SK-N-SH (cell line): ENCODE data around the gene RPS19.

Experiments
- RAD21 ChIP-seq: IDR thresholded peaks from 2 replicates; pipeline ENCODE4 v1.6.1; 2012; ENCODE audit warnings: mild to moderate bottlenecking, low read length
- RXRA ChIP-seq: IDR thresholded peaks from 2 replicates; pipeline ENCODE4 v1.4.0; 2012; ENCODE audit warnings: low read depth, mild to moderate bottlenecking, borderline replicate concordance
- SMC3 ChIP-seq: IDR thresholded peaks from 2 replicates; pipeline ENCODE4 v1.6.1; 2012; ENCODE audit warnings: low read depth, low read length, improper control_type of control experiment
- YY1 ChIP-seq: IDR thresholded peaks from 2 replicates; pipeline ENCODE4 v1.4.0; 2012; ENCODE audit warnings: low read depth, mild to moderate bottlenecking
- TF ChIP-seq, protein P1 (sequence below): fragments of 200-600 bp; sonication (generic); IDR thresholded peaks from 2 replicates; pipeline ENCODE4 v1.6.1; 2017; ENCODE audit warnings: antibody characterized with exemption, mild to moderate bottlenecking, moderate library complexity
- TF ChIP-seq, protein P2 (sequence below): IDR thresholded peaks from 2 replicates; pipeline ENCODE4 v1.4.0; 2012; ENCODE audit warnings: low read depth
- TF ChIP-seq, protein P3 (sequence below): IDR thresholded peaks from 2 replicates; pipeline ENCODE4 v1.6.1; 2012; ENCODE audit warnings: mild to moderate bottlenecking, low read depth, low read length, moderate library complexity

DNA sequence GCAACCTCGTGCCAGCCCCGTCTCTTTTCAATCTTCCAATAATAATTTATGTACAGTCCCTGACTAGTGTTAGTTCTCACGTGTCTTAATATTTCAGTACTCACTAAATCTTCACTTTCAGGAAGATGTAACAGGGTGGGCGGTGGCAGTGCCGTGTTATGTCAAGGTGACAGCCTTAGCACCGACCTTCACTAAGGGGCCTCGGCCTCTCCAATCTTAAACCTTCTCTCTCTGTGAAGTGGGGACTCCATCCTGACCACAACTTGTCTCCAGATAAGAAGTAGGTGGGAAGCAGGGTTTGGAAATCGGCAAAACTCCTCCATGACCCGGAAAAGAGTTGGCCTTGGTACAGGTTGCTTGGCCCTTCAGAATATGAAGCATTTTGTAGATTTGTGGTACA, 1.8 kb downstream of the RPS19 start:
- TF ChIP-seq RAD21 (no peak), YY1 (no peak), SMC3 (no peak), RXRA (no peak)
- TF ChIP-seq, protein P1, sequence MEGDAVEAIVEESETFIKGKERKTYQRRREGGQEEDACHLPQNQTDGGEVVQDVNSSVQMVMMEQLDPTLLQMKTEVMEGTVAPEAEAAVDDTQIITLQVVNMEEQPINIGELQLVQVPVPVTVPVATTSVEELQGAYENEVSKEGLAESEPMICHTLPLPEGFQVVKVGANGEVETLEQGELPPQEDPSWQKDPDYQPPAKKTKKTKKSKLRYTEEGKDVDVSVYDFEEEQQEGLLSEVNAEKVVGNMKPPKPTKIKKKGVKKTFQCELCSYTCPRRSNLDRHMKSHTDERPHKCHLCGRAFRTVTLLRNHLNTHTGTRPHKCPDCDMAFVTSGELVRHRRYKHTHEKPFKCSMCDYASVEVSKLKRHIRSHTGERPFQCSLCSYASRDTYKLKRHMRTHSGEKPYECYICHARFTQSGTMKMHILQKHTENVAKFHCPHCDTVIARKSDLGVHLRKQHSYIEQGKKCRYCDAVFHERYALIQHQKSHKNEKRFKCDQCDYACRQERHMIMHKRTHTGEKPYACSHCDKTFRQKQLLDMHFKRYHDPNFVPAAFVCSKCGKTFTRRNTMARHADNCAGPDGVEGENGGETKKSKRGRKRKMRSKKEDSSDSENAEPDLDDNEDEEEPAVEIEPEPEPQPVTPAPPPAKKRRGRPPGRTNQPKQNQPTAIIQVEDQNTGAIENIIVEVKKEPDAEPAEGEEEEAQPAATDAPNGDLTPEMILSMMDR: no peak
- TF ChIP-seq, protein P2, sequence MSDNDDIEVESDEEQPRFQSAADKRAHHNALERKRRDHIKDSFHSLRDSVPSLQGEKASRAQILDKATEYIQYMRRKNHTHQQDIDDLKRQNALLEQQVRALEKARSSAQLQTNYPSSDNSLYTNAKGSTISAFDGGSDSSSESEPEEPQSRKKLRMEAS: no peak
- TF ChIP-seq, protein P3, sequence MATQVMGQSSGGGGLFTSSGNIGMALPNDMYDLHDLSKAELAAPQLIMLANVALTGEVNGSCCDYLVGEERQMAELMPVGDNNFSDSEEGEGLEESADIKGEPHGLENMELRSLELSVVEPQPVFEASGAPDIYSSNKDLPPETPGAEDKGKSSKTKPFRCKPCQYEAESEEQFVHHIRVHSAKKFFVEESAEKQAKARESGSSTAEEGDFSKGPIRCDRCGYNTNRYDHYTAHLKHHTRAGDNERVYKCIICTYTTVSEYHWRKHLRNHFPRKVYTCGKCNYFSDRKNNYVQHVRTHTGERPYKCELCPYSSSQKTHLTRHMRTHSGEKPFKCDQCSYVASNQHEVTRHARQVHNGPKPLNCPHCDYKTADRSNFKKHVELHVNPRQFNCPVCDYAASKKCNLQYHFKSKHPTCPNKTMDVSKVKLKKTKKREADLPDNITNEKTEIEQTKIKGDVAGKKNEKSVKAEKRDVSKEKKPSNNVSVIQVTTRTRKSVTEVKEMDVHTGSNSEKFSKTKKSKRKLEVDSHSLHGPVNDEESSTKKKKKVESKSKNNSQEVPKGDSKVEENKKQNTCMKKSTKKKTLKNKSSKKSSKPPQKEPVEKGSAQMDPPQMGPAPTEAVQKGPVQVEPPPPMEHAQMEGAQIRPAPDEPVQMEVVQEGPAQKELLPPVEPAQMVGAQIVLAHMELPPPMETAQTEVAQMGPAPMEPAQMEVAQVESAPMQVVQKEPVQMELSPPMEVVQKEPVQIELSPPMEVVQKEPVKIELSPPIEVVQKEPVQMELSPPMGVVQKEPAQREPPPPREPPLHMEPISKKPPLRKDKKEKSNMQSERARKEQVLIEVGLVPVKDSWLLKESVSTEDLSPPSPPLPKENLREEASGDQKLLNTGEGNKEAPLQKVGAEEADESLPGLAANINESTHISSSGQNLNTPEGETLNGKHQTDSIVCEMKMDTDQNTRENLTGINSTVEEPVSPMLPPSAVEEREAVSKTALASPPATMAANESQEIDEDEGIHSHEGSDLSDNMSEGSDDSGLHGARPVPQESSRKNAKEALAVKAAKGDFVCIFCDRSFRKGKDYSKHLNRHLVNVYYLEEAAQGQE: no peak
